WERI-Rb-1 (cell line): ENCODE results near the gene BLTP2.

Source experiments
- DNase-seq: peaks from one replicate; pipeline ENCODE4 v3.0.0-alpha.2; 2020
- H3K27ac ChIP-seq: fragments of 250-450 bp; sonication (Bioruptor Pico); 2 replicates; pipeline ENCODE4 v1.5.1; 2020; ENCODE audit warnings: mild to moderate bottlenecking, moderate library complexity
- H3K27me3 ChIP-seq: fragments of 250-450 bp; sonication (Bioruptor Pico); 2 replicates; pipeline ENCODE4 v1.5.1; 2021; ENCODE audit warnings: mild to moderate bottlenecking, low read depth, moderate library complexity; ENCODE audit not compliant: insufficient read depth, severe bottlenecking
- H3K36me3 ChIP-seq: fragments of 250-450 bp; sonication (Bioruptor Pico); 2 replicates; pipeline ENCODE4 v1.5.1; 2020; ENCODE audit warnings: mild to moderate bottlenecking, moderate library complexity
- H3K4me3 ChIP-seq: 2 replicates; pipeline ENCODE4 v1.5.1; 2011; ENCODE audit warnings: low read depth, mild to moderate bottlenecking, control low read depth, low read length
- H3K9me3 ChIP-seq: fragments of 250-450 bp; sonication (Bioruptor Pico); 2 replicates; pipeline ENCODE4 v1.5.1; 2021; ENCODE audit warnings: mild to moderate bottlenecking, moderate library complexity; ENCODE audit not compliant: severe bottlenecking
- TF ChIP-seq, protein P1 (sequence below): IDR thresholded peaks from 2 replicates; pipeline ENCODE4 v1.5.1; 2011; ENCODE audit warnings: low read depth, mild to moderate bottlenecking, control low read depth, inconsistent platforms, low read length

Gene BLTP2

DNA sequence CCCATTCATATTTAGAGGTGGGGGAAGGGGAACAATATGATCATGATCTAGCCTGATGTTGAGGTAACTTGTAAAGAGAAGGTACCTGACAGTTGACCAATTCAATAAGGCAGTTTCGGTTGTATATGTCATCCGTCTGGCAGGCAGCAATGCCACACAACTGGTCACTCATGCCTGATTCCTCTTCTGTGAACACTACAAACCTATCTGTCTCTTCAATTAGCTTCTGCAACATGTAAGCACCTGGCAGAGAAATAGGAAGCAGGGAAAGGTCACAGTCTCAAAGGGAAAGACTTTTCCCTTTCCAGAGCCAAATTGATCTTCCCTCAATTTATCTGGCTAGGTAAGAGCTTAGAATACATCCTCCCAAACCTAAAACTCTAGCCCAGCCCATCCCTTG lies 20.8 kb downstream of the BLTP2 start:
- DNase-seq, result no peak
- TF ChIP-seq, protein P1, sequence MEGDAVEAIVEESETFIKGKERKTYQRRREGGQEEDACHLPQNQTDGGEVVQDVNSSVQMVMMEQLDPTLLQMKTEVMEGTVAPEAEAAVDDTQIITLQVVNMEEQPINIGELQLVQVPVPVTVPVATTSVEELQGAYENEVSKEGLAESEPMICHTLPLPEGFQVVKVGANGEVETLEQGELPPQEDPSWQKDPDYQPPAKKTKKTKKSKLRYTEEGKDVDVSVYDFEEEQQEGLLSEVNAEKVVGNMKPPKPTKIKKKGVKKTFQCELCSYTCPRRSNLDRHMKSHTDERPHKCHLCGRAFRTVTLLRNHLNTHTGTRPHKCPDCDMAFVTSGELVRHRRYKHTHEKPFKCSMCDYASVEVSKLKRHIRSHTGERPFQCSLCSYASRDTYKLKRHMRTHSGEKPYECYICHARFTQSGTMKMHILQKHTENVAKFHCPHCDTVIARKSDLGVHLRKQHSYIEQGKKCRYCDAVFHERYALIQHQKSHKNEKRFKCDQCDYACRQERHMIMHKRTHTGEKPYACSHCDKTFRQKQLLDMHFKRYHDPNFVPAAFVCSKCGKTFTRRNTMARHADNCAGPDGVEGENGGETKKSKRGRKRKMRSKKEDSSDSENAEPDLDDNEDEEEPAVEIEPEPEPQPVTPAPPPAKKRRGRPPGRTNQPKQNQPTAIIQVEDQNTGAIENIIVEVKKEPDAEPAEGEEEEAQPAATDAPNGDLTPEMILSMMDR, result no peak
- Histone ChIP-seq H3K36me3 (peaks cover 69% of the 10 kb centered on the region), H3K4me3 (no peak overlapping the region), H3K9me3 (no peaks in the 10 kb centered on the region), H3K27ac (no peak overlapping the region), H3K27me3 (no peaks in the 10 kb centered on the region)

DNA sequence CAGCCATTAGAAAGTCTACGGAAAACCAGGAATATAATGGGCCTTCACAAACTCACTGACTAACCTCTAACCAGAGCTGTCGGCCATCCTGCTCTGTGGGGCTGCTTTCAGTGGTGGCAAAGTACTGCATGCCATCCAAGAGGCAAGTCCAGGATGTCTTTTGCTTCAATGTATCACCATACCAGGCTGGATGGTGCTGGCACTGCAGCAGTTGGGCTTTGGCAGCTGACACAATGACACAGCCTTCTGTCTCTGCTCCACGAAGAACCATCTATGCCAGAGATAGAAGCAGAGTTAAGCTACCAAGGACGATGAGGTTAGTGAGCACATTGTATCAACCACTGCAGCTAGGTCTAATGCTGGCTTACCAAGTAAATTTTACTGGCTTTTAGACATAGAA lies 21.3 kb downstream of the BLTP2 start:
- H3K27ac ChIP-seq, result no peak overlapping the region

DNA sequence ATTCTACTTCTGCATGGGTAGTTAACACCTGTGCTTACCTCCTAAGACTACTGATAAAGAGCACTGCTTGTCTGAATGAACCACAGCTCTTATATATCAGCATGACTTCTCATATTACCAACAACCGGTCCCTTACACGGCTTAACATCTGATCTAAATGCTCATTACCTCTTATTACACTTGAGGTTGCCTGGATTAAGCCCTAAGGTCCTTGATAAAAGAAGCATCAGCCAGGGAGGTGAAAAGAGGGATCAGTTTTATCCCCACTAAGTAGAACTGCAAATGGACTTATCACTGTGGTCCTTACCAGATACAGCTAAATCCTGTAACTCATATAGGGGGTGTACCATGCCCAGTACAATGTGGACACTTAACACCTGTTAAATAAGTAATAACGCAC lies 22.8 kb downstream of the BLTP2 start:
- peaks cover 73% of the 10 kb centered on the region for H3K36me3 ChIP-seq

More for the DNA sequence above, 21.3 kb downstream of the BLTP2 start:
- TF ChIP-seq, protein P1, result no peak
- DNase-seq, result no peak
- Histone ChIP-seq H3K9me3 (no peaks in the 10 kb centered on the region), H3K36me3 (peaks cover 71% of the 10 kb centered on the region), H3K27me3 (no peaks in the 10 kb centered on the region), H3K4me3 (no peak overlapping the region)

DNA sequence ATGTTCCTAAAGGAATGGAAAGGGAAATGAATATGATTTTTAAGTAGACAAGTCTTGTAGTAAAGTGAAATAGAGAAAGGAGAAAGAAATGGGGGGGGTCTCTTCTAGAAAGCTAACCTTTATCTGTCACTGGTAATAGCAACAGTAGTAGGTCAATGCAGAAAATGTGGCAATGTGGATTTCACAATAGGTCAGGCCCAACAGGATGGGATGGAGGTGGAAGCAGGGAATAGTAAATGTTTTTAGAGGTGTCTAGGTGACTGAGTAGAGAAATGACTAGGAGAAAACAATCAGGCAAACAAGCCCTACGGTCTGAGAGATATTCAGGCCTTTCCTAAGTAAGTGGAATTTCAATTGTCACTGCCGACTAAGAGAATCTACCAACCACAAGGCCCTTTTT lies 24.9 kb downstream of the BLTP2 start:
- H3K27me3 ChIP-seq, result no peaks in the 10 kb centered on the region
- no peak overlapping the region for H3K4me3 ChIP-seq
- TF ChIP-seq, protein P1, result no peak
- no peak overlapping the region for H3K27ac ChIP-seq
- peaks cover 87% of the 10 kb centered on the region for H3K36me3 ChIP-seq
- H3K9me3 ChIP-seq, result no peaks in the 10 kb centered on the region
- DNase-seq, result no peak

More for the DNA sequence above, 22.8 kb downstream of the BLTP2 start:
- TF ChIP-seq, protein P1, result no peak
- H3K27me3 ChIP-seq, result no peaks in the 10 kb centered on the region
- H3K27ac ChIP-seq, result no peak overlapping the region
- no peaks in the 10 kb centered on the region for H3K9me3 ChIP-seq
- peak; percentile 50 for DNase-seq
- H3K4me3 ChIP-seq, result no peak overlapping the region

DNA sequence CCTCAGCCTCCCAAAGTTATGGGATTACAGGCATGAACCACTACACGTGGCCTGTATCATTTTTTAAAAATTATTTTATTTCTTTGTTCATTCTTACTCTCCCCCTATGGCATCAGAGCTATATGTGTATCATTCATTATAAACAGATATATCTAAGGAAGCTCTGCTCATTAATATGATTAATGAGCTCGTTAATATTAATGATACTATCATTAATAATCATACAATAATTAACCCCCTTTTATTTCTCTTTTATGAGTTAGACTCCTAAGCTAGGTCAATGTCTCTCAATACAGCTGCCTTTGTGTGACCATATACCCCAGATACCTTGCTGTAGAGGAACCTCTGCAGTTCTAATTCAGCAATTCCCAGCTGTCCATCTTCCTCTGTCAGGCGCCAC lies 26.5 kb downstream of the BLTP2 start:
- Histone ChIP-seq H3K27me3 (no peaks in the 10 kb centered on the region), H3K36me3 (peaks cover 84% of the 10 kb centered on the region)

DNA sequence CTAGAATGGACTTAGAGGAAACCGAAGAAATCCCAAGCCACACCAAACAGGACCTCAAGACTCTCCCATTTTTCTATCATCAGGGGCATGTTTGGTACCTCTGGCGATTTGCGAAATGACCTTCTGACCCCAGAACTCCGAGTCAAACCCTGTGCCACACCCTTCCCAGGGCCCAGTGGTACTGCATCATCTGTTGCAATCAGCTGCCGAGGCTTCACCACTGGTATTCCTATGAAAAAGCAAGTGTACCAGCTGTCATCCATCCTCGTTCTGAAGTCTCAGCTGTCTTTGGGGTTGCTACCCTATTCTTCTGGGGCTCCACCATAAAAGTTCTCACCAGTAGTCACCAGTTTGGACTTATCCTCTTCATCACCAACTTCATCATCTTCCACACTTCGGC lies 28.7 kb downstream of the BLTP2 start:
- H3K4me3 ChIP-seq, result no peak overlapping the region
- no peak for DNase-seq
- H3K27ac ChIP-seq, result no peak overlapping the region
- peaks cover 93% of the 10 kb centered on the region for H3K36me3 ChIP-seq
- no peaks in the 10 kb centered on the region for H3K9me3 ChIP-seq
- TF ChIP-seq, protein P1, result no peak
- no peaks in the 10 kb centered on the region for H3K27me3 ChIP-seq

More for the DNA sequence above, 26.5 kb downstream of the BLTP2 start:
- H3K4me3 ChIP-seq, result no peak overlapping the region
- TF ChIP-seq, protein P1, result no peak
- no peak for DNase-seq
- H3K9me3 ChIP-seq, result no peaks in the 10 kb centered on the region
- no peak overlapping the region for H3K27ac ChIP-seq
